ENCODE results near the gene SPOCK1.

The SPOCK1 gene

GRCh38 chr5:136927571-136927970 is 571.6 kb downstream of the SPOCK1 start:
- H3K27me3 Mint-ChIP-seq (ENCODE audit: low read depth) = peaks cover 8% of the 10 kb centered on the region
- no peak for TF ChIP-seq CTCF (IDR thresholded peaks at IDR 0.05; ENCODE audit: unreplicated experiment in 3 of 3)
- H3K4me3 Mint-ChIP-seq = no peak overlapping the region
- H3K36me3 Mint-ChIP-seq (ENCODE audit: low read depth) = no peaks in the 10 kb centered on the region
- peaks cover 17% of the 10 kb centered on the region for H3K9me3 Mint-ChIP-seq
- peak overlapping the region in 1 of 3 experiments; percentile 0 for H3K27ac Mint-ChIP-seq
- peaks cover 7% of the 10 kb centered on the region for H3K4me1 Mint-ChIP-seq

GRCh38 chr5:136926073-136926472 is 573.1 kb downstream of the SPOCK1 start:
- H3K4me1 Mint-ChIP-seq = peaks cover 7% of the 10 kb centered on the region
- peaks cover 8% of the 10 kb centered on the region for H3K27me3 Mint-ChIP-seq (ENCODE audit: low read depth)
- no peak for TF ChIP-seq CTCF (IDR thresholded peaks at IDR 0.05; ENCODE audit: unreplicated experiment in 3 of 3)
- H3K4me3 Mint-ChIP-seq = no peak overlapping the region
- peaks cover 9% of the 10 kb centered on the region for H3K9me3 Mint-ChIP-seq
- no peaks in the 10 kb centered on the region for H3K36me3 Mint-ChIP-seq (ENCODE audit: low read depth)
- no peak overlapping the region for H3K27ac Mint-ChIP-seq
